HepG2 (cell line): Measurements from ENCODE around the gene SPOP. TPM values are rescaled to one million over a fixed set of nuclear protein-coding genes. Genes with fewer than 3 reads are reported as not detected.

Experiments
- ATAC-seq: fragments of 200-7000 bp; cut with Tn5 transposase; 3 replicates; pipeline ENCODE4 v1.9.1; 2020; ENCODE audit warnings: mild to moderate bottlenecking, moderate library complexity
- BruUV-seq: library from RNA; stranded (reverse); fragments of 400-500 nt; replicated peaks from 2 replicates; lab custom pipeline; 2021; lab: Mats Ljungman, UMichigan
- CTCF ChIA-PET: fragments of 300-600 bp; formaldehyde crosslinking; extraction: SDS; loops from one replicate; lab custom pipeline; 2021; ENCODE audit warnings: low total read pairs, inconsistent platforms, low intra/inter-chr PET ratio; lab: Yijun Ruan, JAX
- POLR2A ChIA-PET: fragments of 350-600 bp; sonication (Branson Sonifier 250); formaldehyde crosslinking; loops from one replicate; lab custom pipeline; 2020; ENCODE audit warnings: antibody characterized with exemption, inconsistent platforms; lab: Yijun Ruan, JAX
- DNase-seq: peaks from one replicate; pipeline ENCODE4 v3.0.0-alpha.2; 2015; ENCODE audit warnings: low spot score
- FAIRE-seq: peaks from 3 replicates; lab custom pipeline; 2011; peaks lifted over from hg19 to GRCh38; lab: Jason Lieb, UNC
- H2AFZ ChIP-seq: one replicate; pipeline ENCODE4 v1.6.1; 2011; ENCODE audit warnings: low read length, inconsistent platforms
- H3K27ac ChIP-seq: fragments of 300-600 bp; 3 replicates; pipeline ENCODE4 v1.8.0; 2011; ENCODE audit warnings: mixed run types, mild to moderate bottlenecking, mixed read lengths, low read length, inconsistent platforms; ENCODE audit not compliant: insufficient read depth; ENCODE audit errors: extremely low read length
- H3K27me3 ChIP-seq, 2 experiments: fragments of 200-600 bp in 1 of 2; 2 replicates in 1 of 2; 3 replicates in 1 of 2; pipeline versions ENCODE4 v1.6.0 to v1.8.0; 2011; ENCODE audit warnings: low read length in 2 of 2, mild to moderate bottlenecking in 2 of 2, moderate library complexity in 2 of 2, inconsistent platforms in 1 of 2; ENCODE audit not compliant: insufficient read depth in 2 of 2, control insufficient read depth in 1 of 2
- H3K36me3 ChIP-seq, 2 experiments: fragments of 200-600 bp in 1 of 2; replicated peaks in 1 of 2; 2 replicates in 1 of 2; 3 replicates in 1 of 2; pipeline versions ENCODE4 v1.5.1 to v1.8.0; 2011; ENCODE audit warnings: low read length in 2 of 2, inconsistent platforms in 1 of 2; ENCODE audit not compliant: insufficient read depth in 2 of 2, control insufficient read depth in 1 of 2
- H3K4me1 ChIP-seq: 2 replicates; pipeline ENCODE4 v1.5.1; 2012; ENCODE audit warnings: low read length, inconsistent platforms; ENCODE audit not compliant: insufficient read depth
- H3K4me2 ChIP-seq: 2 replicates; pipeline ENCODE4 v1.6.0; 2011; ENCODE audit warnings: low read depth, low read length, inconsistent platforms
- H3K4me3 ChIP-seq, 3 experiments: fragments of 200-600 bp in 1 of 3; sonication (generic), shearing (Covaris generic) in 1 of 3; replicated peaks in 1 of 3; 2 replicates each; pipeline ENCODE4 v1.5.1; 2011 to 2016; ENCODE audit warnings: low read length in 3 of 3, inconsistent platforms in 2 of 3, low read depth in 2 of 3, mild to moderate bottlenecking in 2 of 3, control low read depth in 1 of 3, mixed read lengths in 1 of 3; ENCODE audit not compliant: insufficient read depth in 1 of 3
- H3K79me2 ChIP-seq: one replicate; pipeline ENCODE4 v1.6.1; 2011; ENCODE audit warnings: low read length, inconsistent platforms; ENCODE audit not compliant: insufficient read depth
- H3K9ac ChIP-seq: 2 replicates; pipeline ENCODE4 v1.6.0; 2011; ENCODE audit warnings: mild to moderate bottlenecking, low read depth, low read length, inconsistent platforms; ENCODE audit not compliant: insufficient read depth
- H3K9me3 ChIP-seq: 2 replicates; pipeline ENCODE4 v1.5.1; 2012; ENCODE audit warnings: mild to moderate bottlenecking, low read length
- H4K20me1 ChIP-seq: 2 replicates; pipeline ENCODE4 v1.6.0; 2011; ENCODE audit warnings: inconsistent platforms, mild to moderate bottlenecking, low read length, moderate library complexity; ENCODE audit not compliant: insufficient read depth
- AFF4 ChIP-seq: sonication (generic); formaldehyde crosslinking; IDR thresholded peaks from 2 replicates; pipeline ENCODE4 v1.4.0; 2020; ENCODE audit warnings: missing genetic modification reagents
- FOXK2 ChIP-seq: fragments of 450-650 bp; IDR thresholded peaks from 2 replicates; pipeline ENCODE4 v1.6.1; 2016
- KLF15 ChIP-seq: sonication (generic); formaldehyde crosslinking; IDR thresholded peaks from 2 replicates; pipeline ENCODE4 v1.8.1; 2023; ENCODE audit warnings: borderline replicate concordance, mild to moderate bottlenecking, inconsistent platforms, missing genetic modification reagents, mixed read lengths
- MZF1 ChIP-seq: sonication (generic); formaldehyde crosslinking; IDR thresholded peaks from 2 replicates; pipeline ENCODE4 v1.8.1; 2023; ENCODE audit warnings: mild to moderate bottlenecking, missing genetic modification reagents, borderline replicate concordance
- NFAT5 ChIP-seq: sonication (generic); formaldehyde crosslinking; IDR thresholded peaks from 2 replicates; pipeline ENCODE4 v1.4.0; 2020; ENCODE audit warnings: missing genetic modification reagents
- NR1H2 ChIP-seq: sonication (generic); formaldehyde crosslinking; IDR thresholded peaks from 2 replicates; pipeline ENCODE4 v1.8.1; 2022; ENCODE audit warnings: low read depth, missing genetic modification reagents, borderline replicate concordance
- POLR2G ChIP-seq: fragments of 200-400 bp; formaldehyde crosslinking; IDR thresholded peaks from 2 replicates; pipeline ENCODE4 v1.6.1; 2018; ENCODE audit warnings: mild to moderate bottlenecking, low read depth, low read length, moderate library complexity
- REL ChIP-seq: sonication (generic); formaldehyde crosslinking; conservative IDR thresholded peaks from 2 replicates; pipeline ENCODE4 v1.8.0; 2022; ENCODE audit warnings: mild to moderate bottlenecking, missing genetic modification reagents, moderate library complexity
- ZBTB38 ChIP-seq: sonication (generic); formaldehyde crosslinking; IDR thresholded peaks from 2 replicates; pipeline ENCODE4 v1.5.1; 2020; ENCODE audit warnings: mild to moderate bottlenecking, missing genetic modification reagents
- ZNF329 ChIP-seq: sonication (generic); formaldehyde crosslinking; IDR thresholded peaks from 2 replicates; pipeline ENCODE4 v1.9.0; 2021; ENCODE audit warnings: low read depth, mild to moderate bottlenecking, missing genetic modification reagents
- ZNF337 ChIP-seq: sonication (generic); formaldehyde crosslinking; IDR thresholded peaks from 2 replicates; pipeline ENCODE4 v1.5.1; 2020; ENCODE audit warnings: missing genetic modification reagents, low read depth, mild to moderate bottlenecking, borderline replicate concordance
- ZNF652 ChIP-seq: IDR thresholded peaks from 2 replicates; pipeline ENCODE4 v1.6.1; 2016; ENCODE audit warnings: low read depth, borderline replicate concordance
- ZNF883 ChIP-seq: sonication (generic); formaldehyde crosslinking; IDR thresholded peaks from 2 replicates; pipeline ENCODE4 v1.5.1; 2020; ENCODE audit warnings: mild to moderate bottlenecking, missing genetic modification reagents; ENCODE audit errors: not compliant biosample characterization
- whole genome bisulfite sequencing: methylation state at CpG from one replicate; pipeline ENCODE4 v1.1.6; 2017; ENCODE audit warnings: low lambda C conversion rate; 5-methylcytosine and 5-hydroxymethylcytosine counted together
- in situ Hi-C: cut with HindIII; loops from 2 replicates; pipeline ENCODE4 v1.10.0; 2017; ENCODE audit warnings: low pct_unique_long_range_greater_than_20kb; ENCODE audit not compliant: extremely low pct_ligation_motif_present
- intact Hi-C: fragments of 100-400 bp; cut with micrococcal nuclease; formaldehyde crosslinking; loops from one replicate; pipeline ENCODE4 v1.10.0; 2022; ENCODE audit not compliant: unreplicated experiment
- polyA plus RNA-seq, 8 experiments: library from polyadenylated mRNA; depleted of rRNA in 3 of 8; stranded (reverse) in 7 of 8; unstranded in 1 of 8; fragments of >200 nt; fragmentation: Illumina TruSeq in 4 of 8; extraction: Trizol in 4 of 8; gene quantifications; 2 replicates each; pipeline versions ENCODE4 v1.2.1 to v1.2.3, GENCODE V29; 2011 to 2016; ENCODE audit warnings: low read depth in 4 of 8, missing spikeins in 1 of 8, mixed read lengths in 1 of 8; ENCODE audit not compliant: insufficient read depth in 1 of 8
- total RNA-seq, 5 experiments: library from RNA; depleted of rRNA; stranded (reverse); fragments of >200 nt; fragmentation: Illumina TruSeq; extraction: Trizol; gene quantifications; 2 replicates each; pipeline ENCODE4 v1.2.3, GENCODE V29; 2016; ENCODE audit warnings: low read depth in 1 of 5

Gene SPOP
- total and polyA plus RNA-seq, 2 of the 13 experiments (the other 11 are each of a cell fraction or from before 2014, with no cell fraction given), result 52.8 to 60.8 TPM

- Histone ChIP-seq H3K4me2 (no peak overlapping the region), H3K79me2 (no peaks in the 10 kb centered on the region), H3K9me3 (no peaks in the 10 kb centered on the region), H3K4me1 (peaks cover 22% of the 10 kb centered on the region), H3K27me3 (peaks cover 5 to 45% of the 10 kb centered on the region in 2 experiments), H4K20me1 (no peaks in the 10 kb centered on the region), H3K9ac (no peak overlapping the region), H3K27ac (no peak overlapping the region), H3K4me3 (no peak overlapping the region), H3K36me3 (no peaks in the 10 kb centered on the region), H2AFZ (no peak overlapping the region)
- ChIA-PET POLR2A (no interaction called here), CTCF (no interaction called here)
- 55% methylated on average over 4 of the region's 5 CpGs for WGBS
- BruUV-seq, result no TSS peak
- ATAC-seq (no peak), FAIRE-seq (no peak), DNase-seq (no peak)
- in situ Hi-C loops (no loop called here), intact Hi-C loops (no loop called here)
- TF ChIP-seq MZF1 (CRISPR knock-in tag) (no peak), AFF4 (CRISPR knock-in tag) (no peak), POLR2G (no peak), NR1H2 (CRISPR knock-in tag) (no peak), ZNF337 (CRISPR knock-in tag) (no peak), ZNF329 (CRISPR knock-in tag) (no peak), NFAT5 (CRISPR knock-in tag) (no peak), REL (CRISPR knock-in tag) (no peak), FOXK2 (no peak), ZNF883 (CRISPR knock-in tag) (no peak), KLF15 (CRISPR knock-in tag) (no peak), ZBTB38 (CRISPR knock-in tag) (no peak), ZNF652 (CRISPR knock-in tag) (no peak)
Measured at GRCh38 chr17:49579522-49579921, 98.4 kb downstream of the SPOP start.
